HG03354 (cell line): Measurements from ENCODE around the gene KIFBP.
A peak's percentile ranks its signal among the peaks of the same experiment; 100 is the strongest.
"Not testable (repeated sequence)": the region's sequence is repeated elsewhere in the genome, so short reads cannot be mapped to it uniquely, and the experiment has no call there.

Experiments used
- ATAC-seq: cut with Tn5 transposase; IDR thresholded peaks from one replicate; pipeline ENCODE4 v1.9.1; 2021; ENCODE audit warnings: mild to moderate bottlenecking; ENCODE audit not compliant: unreplicated experiment, poor library complexity, severe bottlenecking

Gene KIFBP

DNA sequence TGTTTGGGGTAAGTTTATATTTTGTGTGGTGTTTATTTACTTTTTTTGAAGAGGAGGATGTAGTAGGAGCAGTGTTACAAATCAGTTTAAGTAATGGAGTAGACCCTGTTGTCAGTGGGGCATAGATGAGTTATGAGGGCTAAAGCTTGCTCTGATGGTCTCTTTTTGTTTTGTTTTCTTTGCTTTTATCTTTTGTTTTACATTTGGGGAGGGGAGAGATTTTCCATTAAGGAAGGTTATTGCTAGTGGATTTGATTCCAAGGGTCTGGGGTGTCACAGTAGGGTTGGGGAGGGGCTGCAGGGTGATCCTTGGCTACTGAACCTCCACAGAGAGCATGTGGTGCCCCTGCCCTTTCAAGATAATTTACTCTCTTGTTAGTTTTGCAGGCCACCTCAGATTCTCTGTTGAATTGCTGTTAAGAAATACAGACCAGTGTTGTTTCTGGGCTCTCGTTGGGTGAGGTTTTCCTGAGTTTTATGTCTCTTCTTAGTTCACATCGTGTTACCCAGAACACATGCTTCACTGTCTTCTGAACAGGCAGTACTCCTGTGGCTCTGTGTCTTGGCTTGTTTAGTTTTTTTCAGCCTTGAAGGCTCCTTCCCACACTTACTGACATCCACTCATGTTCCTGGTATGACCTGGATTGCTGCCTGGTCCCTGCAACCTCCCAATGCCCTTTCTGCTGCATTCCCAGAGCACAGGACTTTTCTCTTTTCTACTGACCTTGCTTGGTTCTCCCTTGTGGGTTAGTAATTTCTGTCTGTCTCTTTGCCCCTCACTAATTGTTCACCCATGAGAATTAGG is 4.2 kb downstream of the KIFBP start:
- ATAC-seq = no peak

GRCh38 chr10:68997211-68997610 is 8.6 kb downstream of the KIFBP start:
- ATAC-seq = peak; percentile 19

- ATAC-seq = no peak
Measured at GRCh38 chr10:69004821-69005220, 16.2 kb downstream of the KIFBP start.

GRCh38 chr10:69005704-69006485 is 17.3 kb downstream of the KIFBP start:
- ATAC-seq = no peak

GRCh38 chr10:69007260-69007659 is 18.7 kb downstream of the KIFBP start:
- no peak for ATAC-seq

DNA sequence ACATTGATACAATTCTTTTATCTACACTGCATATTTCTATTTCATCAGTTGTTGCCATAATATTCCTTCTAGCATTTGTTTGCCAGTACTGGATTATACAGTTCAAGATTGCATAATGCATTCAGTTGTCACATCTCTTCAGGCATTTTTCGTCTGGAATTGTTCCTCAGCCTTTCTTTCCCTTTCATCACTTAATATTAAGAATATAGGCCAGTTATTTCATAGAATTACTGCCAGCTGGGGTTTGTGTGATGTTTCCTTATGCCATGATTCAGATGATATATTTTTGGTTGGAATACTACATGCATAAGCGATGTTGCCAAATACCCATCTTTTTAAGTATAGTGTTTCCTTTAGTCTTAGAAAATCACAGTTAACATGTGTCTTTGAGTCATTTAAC is 20.8 kb downstream of the KIFBP start:
- ATAC-seq = no peak

DNA sequence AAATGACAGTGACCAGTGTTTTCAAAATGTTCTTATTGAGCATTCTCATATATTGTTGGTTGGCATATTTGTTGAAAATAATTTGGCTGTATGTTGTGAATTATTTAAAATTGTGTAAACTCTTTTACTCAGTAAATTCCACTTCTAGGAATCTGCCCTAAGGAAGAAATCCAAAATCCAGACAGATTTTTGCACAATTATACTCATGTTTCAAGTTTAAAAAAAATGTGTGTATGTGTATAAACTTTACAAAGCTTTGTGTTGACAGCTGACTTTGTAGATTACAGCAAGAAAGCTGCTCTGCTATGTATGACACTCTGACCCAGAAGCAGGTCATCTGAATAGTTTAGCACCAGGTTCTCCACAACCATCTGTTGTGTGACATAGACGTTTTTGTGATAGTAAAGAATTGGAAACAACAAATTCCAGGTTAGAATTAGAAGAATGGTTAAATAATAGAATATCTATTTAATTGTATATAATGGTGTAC is 21.6 kb downstream of the KIFBP start:
- ATAC-seq = no peak

GRCh38 chr10:69012778-69013177 is 24.2 kb downstream of the KIFBP start:
- ATAC-seq = not testable (repeated sequence)

DNA sequence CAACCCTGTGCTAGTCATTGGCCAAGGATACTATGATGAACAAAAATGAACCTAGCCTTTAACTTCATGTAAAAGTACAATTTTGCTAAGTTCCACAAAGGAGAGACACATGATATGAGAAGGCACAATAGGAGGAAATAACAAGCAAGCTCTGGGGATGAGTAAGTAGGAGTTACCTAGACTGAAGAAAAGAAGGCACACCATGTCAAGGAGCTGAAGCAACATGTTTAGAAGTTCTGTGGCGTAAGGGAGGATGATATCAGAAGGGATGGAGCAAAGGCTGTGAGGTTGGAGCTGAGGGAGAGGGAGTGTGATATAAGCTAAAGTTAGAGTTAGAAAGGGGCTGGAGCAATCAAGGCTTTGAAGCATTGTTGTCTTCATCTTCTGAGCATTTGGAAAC is 25.6 kb downstream of the KIFBP start:
- no peak for ATAC-seq

DNA sequence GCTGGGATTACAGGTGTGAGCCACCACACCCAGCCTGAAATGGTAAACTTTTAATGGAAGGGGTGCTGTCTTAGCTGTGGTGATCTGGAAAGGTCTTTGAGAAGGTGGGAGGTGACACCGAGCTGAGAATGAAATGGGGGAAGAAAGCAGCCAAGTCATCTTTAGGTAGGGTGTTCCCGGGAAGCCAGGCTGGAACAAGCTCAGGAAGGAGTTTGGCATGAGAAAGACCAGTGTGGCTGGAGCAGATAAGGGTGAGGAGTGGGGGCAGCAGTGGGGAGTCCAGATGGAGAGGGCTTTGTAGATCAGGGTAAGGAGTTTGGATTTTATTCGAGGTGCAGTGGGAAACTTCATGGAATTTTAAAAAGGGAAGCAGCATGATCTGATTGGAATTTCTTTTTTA is 30.0 kb downstream of the KIFBP start:
- no peak for ATAC-seq

GRCh38 chr10:69022611-69023010 is 34.0 kb downstream of the KIFBP start:
- no peak for ATAC-seq

DNA sequence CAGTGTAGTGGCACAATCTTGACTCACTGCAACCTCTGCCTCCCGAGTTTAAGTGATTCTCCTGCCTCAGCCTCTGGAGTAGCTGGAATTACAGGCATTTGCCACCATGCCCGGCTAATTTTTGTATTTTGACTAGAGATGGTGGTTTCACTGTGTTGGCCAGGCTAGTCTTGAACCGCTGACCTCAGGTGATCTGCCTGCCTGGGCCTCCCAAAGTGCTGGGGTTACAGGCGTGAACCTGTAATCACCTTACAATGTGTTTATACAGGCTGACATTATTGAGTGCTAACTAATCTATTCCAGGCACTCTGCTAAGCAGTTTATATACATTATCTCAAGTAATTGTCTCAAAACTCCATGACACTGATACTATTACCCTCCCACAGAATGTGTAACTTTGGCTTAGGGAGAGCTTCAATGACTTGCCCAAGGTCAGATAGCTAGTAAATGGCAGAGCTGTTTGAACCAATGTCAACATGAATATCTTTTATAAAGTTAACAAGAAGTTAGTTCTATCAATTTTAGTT is 36.8 kb downstream of the KIFBP start:
- ATAC-seq = no peak

DNA sequence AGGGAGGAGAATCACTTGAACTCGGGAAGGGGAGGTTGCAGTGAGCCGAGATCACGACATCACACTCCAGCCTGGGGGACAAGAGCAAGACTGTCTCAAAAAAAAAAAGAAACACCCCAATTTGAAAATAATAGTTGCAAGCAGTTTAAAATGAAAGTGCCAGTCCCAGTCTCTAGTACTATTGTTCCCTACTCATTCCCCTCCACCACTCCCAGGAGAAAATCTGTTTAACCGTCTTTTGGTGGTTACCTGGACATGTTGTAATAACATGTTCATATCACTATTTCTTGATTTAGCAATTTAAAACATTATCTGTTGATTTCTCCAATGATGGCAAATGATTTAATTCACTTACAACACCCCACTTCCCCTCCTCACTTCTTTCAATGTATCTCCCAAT is 44.7 kb downstream of the KIFBP start:
- no peak for ATAC-seq

- no peak for ATAC-seq
Measured at GRCh38 chr10:69037489-69037888, 48.9 kb downstream of the KIFBP start.

DNA sequence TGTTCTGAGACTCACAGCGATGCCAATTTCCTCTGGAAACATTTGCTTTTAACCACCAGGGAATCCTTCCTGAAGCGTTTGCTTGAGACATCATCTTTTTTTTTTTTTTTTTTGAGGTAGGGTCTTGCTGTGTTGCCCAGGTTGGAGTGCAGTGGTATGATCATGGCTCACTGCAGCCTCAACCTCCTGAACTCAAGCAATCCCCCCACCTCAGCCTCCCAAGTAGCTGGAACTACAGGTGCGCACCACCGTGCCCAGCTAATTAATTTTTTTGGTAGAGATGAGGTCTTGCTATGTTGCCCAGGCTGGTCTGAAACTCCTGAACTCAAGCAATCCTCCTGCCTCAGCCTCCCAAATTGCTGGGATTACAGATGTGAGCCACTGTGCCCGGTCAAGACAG is 52.3 kb downstream of the KIFBP start:
- ATAC-seq = not testable (repeated sequence)

GRCh38 chr10:69042417-69042816 is 53.8 kb downstream of the KIFBP start:
- no peak for ATAC-seq

DNA sequence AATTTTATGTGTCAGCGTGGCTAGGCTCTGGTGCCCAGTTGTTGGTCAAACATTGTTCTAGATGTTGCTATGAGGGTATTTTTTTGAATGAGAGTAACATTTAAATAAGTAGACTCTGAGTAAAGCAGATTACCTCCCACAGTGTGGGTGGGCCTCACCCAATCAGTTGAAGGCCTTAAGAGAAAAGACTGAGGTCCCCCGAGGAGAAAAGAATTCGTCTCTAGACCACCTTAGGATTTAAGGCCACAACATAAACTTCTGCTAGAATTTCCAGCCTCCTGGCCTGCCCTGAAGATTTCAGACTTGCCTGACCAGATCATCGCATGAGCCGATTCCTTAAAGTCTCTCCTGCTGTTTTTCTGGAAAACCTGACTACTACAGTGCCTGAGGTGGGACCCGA is 54.2 kb downstream of the KIFBP start:
- no peak for ATAC-seq

DNA sequence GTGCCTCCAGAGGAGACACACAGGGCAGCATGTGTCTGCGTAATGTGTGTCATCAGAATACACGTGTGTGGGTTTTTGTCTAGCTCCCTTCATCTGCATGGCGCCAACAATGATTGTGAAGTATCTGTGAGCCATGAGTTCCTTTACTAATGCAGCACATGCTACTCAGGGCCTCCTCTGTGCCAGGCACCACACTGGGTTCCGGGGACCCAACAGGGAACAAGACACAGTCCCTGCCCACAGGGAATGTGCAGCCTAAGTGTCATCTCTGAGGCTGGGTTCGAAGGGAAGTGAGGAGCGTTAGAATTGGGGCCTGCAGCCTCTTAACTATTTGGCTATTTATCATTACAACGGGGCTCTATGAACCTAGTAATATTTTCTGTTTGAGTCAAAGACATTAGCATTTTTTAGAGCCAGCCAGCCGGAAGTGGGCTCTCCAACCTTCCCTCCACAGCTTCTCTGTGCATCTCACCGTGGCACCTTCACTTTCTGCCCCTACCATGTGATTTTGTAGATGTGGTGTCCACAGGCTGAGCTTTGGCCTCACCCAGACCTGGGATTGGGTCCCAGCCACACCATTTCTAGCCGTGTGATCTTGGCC is 55.4 kb downstream of the KIFBP start:
- ATAC-seq = peak; percentile 61

GRCh38 chr10:69044546-69044945 is 55.9 kb downstream of the KIFBP start:
- no peak for ATAC-seq
